CD8-positive, alpha-beta memory T cell (primary cell): ENCODE data around the gene MYO5B. TPM values are rescaled to one million over a fixed set of nuclear protein-coding genes. Genes with fewer than 3 reads are reported as not detected.

Experiments
- CTCF ChIA-PET: fragments of 350-600 bp; sonication (Branson Sonifier 250); formaldehyde crosslinking; loops from one replicate; lab custom pipeline; 2021; ENCODE audit warnings: antibody characterized with exemption; lab: Charles Lee
- POLR2A ChIA-PET: fragments of 350-600 bp; sonication (Branson Sonifier 250); formaldehyde crosslinking; loops from one replicate; lab custom pipeline; 2021; ENCODE audit warnings: antibody characterized with exemption; lab: Charles Lee
- DNase-seq, 5 donors: peaks; one replicate each; pipeline versions ENCODE4 v3.0.0 to v3.0.0-alpha.2; 2020 to 2022; ENCODE audit warnings: mixed read lengths in 1 of 5
- H3K27ac ChIP-seq: one replicate; pipeline ENCODE4 v1.7.0; 2013; ENCODE audit warnings: low read depth, mild to moderate bottlenecking, low read length, moderate library complexity
- H3K27me3 ChIP-seq: 2 replicates; pipeline ENCODE4 v1.7.0; 2013; ENCODE audit warnings: low read length, mild to moderate bottlenecking; ENCODE audit not compliant: insufficient read depth, poor library complexity, severe bottlenecking
- H3K36me3 ChIP-seq: 2 replicates; pipeline ENCODE4 v1.7.0; 2013; ENCODE audit warnings: mild to moderate bottlenecking, low read length, moderate library complexity; ENCODE audit not compliant: insufficient read depth
- H3K4me1 ChIP-seq: 2 replicates; pipeline ENCODE4 v1.7.0; 2013; ENCODE audit warnings: mild to moderate bottlenecking, low read length, moderate library complexity; ENCODE audit not compliant: insufficient read depth
- H3K4me3 ChIP-seq: 2 replicates; pipeline ENCODE4 v1.7.0; 2013; ENCODE audit warnings: mild to moderate bottlenecking, low read length
- H3K9me3 ChIP-seq: 2 replicates; pipeline ENCODE4 v1.7.0; 2013; ENCODE audit warnings: mild to moderate bottlenecking, low read length
- H3K27ac Mint-ChIP-seq, 8 donors: one replicate each; pipeline ENCODE4 v1.8.0; 2020 to 2021; ENCODE audit warnings: mixed read lengths in 8 of 8, mild to moderate bottlenecking in 6 of 8, inconsistent platforms in 3 of 8, moderate library complexity in 3 of 8
- H3K27me3 Mint-ChIP-seq, 2 donors: one replicate each; pipeline ENCODE4 v1.8.0; 2020 to 2021; ENCODE audit warnings: mixed read lengths in 2 of 2, mild to moderate bottlenecking in 1 of 2, moderate library complexity in 1 of 2
- H3K36me3 Mint-ChIP-seq, 3 donors: one replicate each; pipeline ENCODE4 v1.8.0; 2020 to 2021; ENCODE audit warnings: mixed read lengths in 3 of 3, inconsistent platforms in 1 of 3, mild to moderate bottlenecking in 1 of 3
- H3K4me1 Mint-ChIP-seq, 3 donors: one replicate each; pipeline ENCODE4 v1.8.0; 2020 to 2021; ENCODE audit warnings: mixed read lengths in 3 of 3, inconsistent platforms in 1 of 3, mild to moderate bottlenecking in 1 of 3
- H3K4me3 Mint-ChIP-seq, 7 donors: one replicate each; pipeline ENCODE4 v1.8.0; 2020 to 2021; ENCODE audit warnings: mixed read lengths in 7 of 7, mild to moderate bottlenecking in 6 of 7, moderate library complexity in 4 of 7, inconsistent platforms in 2 of 7
- H3K9me3 Mint-ChIP-seq, 5 donors: one replicate each; pipeline ENCODE4 v1.8.0; 2020 to 2022; ENCODE audit warnings: mixed read lengths in 5 of 5, mild to moderate bottlenecking in 3 of 5, moderate library complexity in 2 of 5, inconsistent platforms in 1 of 5
- polyA plus RNA-seq: library from polyadenylated mRNA; unstranded; fragments of 300-500 nt; fragmentation: Illumina TruSeq; gene quantifications from one replicate; pipeline ENCODE4 v1.2.3, GENCODE V29; 2021
- total RNA-seq, 2 experiments: library from RNA; stranded (reverse); gene quantifications; one replicate each; pipeline ENCODE4 v1.2.3, GENCODE V29; 2021

Gene MYO5B
- total and polyA plus RNA-seq, 3 experiments from 2014 or later: 0.07 to 0.11 TPM; not detected in 1

DNA sequence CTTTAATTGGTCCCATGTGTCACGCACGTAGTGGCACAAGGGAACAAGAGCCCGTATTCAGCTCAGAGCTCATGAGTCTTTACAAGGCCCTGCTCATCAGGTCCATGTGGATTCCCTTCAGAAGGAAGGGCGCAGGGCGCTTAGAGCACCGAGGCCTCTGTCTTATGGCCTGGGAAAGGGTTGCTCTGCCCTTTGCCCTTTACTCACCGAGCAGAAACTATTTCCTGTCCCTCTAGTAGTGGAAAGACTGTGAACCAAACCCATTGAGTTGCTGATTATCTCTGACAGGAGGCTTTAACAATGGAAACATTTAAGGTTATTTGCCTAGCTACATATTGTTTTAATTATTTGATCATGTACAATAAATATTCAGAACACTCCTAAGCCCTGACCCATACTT lies 279.6 kb downstream of the MYO5B start:
- Histone ChIP-seq H3K9me3 (no peaks in the 10 kb centered on the region), H3K4me1 (no peaks in the 10 kb centered on the region), H3K4me3 (no peak overlapping the region), H3K36me3 (no peaks in the 10 kb centered on the region), H3K27ac (no peak overlapping the region), H3K27me3 (no peaks in the 10 kb centered on the region)
- ChIA-PET CTCF (interaction anchor here (1.2 kb wide), 1 partner anchor 10 kb away, joined by 3 read pairs; no protein-coding TSS in a partner anchor), POLR2A (no interaction called here)
- no peak overlapping the region for H3K27ac Mint-ChIP-seq
- no peaks in the 10 kb centered on the region for H3K36me3 Mint-ChIP-seq
- H3K27me3 Mint-ChIP-seq: peaks cover 14 to 50% of the 10 kb centered on the region in 2 donors
- H3K4me3 Mint-ChIP-seq: no peak overlapping the region
- DNase-seq: no peak
- H3K9me3 Mint-ChIP-seq: no peaks in the 10 kb centered on the region
- H3K4me1 Mint-ChIP-seq: no peaks in the 10 kb centered on the region

- H3K36me3 Mint-ChIP-seq: no peaks in the 10 kb centered on the region
- H3K4me3 Mint-ChIP-seq: no peak overlapping the region
- peaks cover 19 to 38% of the 10 kb centered on the region in 2 donors for H3K27me3 Mint-ChIP-seq
- Histone ChIP-seq H3K27me3 (no peaks in the 10 kb centered on the region), H3K27ac (no peak overlapping the region), H3K9me3 (no peaks in the 10 kb centered on the region), H3K36me3 (no peaks in the 10 kb centered on the region), H3K4me3 (no peak overlapping the region), H3K4me1 (no peaks in the 10 kb centered on the region)
- CTCF ChIA-PET: no interaction called here
- H3K9me3 Mint-ChIP-seq: no peaks in the 10 kb centered on the region
- H3K27ac Mint-ChIP-seq: no peak overlapping the region
- POLR2A ChIA-PET: no interaction called here
- no peak for DNase-seq
- H3K4me1 Mint-ChIP-seq: no peaks in the 10 kb centered on the region
Observed at GRCh38 chr18:49913221-49913620, 281.7 kb downstream of the MYO5B start.

- Histone ChIP-seq H3K4me3 (no peak overlapping the region), H3K4me1 (no peaks in the 10 kb centered on the region), H3K36me3 (no peaks in the 10 kb centered on the region), H3K9me3 (no peaks in the 10 kb centered on the region), H3K27ac (no peak overlapping the region), H3K27me3 (no peaks in the 10 kb centered on the region)
- Mint-ChIP-seq H3K27me3 (peaks cover 12 to 31% of the 10 kb centered on the region in 2 donors), H3K36me3 (no peaks in the 10 kb centered on the region), H3K4me1 (no peaks in the 10 kb centered on the region), H3K4me3 (no peak overlapping the region), H3K27ac (no peak overlapping the region), H3K9me3 (no peaks in the 10 kb centered on the region)
- CTCF ChIA-PET: no interaction called here
- POLR2A ChIA-PET: no interaction called here
- DNase-seq: no peak
Observed at GRCh38 chr18:49911427-49911826, 283.5 kb downstream of the MYO5B start.

GRCh38 chr18:49910986-49911385 lies 284.0 kb downstream of the MYO5B start:
- H3K9me3 Mint-ChIP-seq: no peaks in the 10 kb centered on the region
- Histone ChIP-seq H3K27ac (no peak overlapping the region), H3K36me3 (no peaks in the 10 kb centered on the region), H3K4me3 (no peak overlapping the region), H3K27me3 (no peaks in the 10 kb centered on the region), H3K4me1 (no peaks in the 10 kb centered on the region), H3K9me3 (no peaks in the 10 kb centered on the region)
- peaks cover 14 to 31% of the 10 kb centered on the region in 2 donors for H3K27me3 Mint-ChIP-seq
- H3K27ac Mint-ChIP-seq: no peak overlapping the region
- no peaks in the 10 kb centered on the region for H3K36me3 Mint-ChIP-seq
- CTCF ChIA-PET: no interaction called here
- no peak overlapping the region for H3K4me3 Mint-ChIP-seq
- POLR2A ChIA-PET: no interaction called here
- no peaks in the 10 kb centered on the region for H3K4me1 Mint-ChIP-seq
- DNase-seq: no peak

DNA sequence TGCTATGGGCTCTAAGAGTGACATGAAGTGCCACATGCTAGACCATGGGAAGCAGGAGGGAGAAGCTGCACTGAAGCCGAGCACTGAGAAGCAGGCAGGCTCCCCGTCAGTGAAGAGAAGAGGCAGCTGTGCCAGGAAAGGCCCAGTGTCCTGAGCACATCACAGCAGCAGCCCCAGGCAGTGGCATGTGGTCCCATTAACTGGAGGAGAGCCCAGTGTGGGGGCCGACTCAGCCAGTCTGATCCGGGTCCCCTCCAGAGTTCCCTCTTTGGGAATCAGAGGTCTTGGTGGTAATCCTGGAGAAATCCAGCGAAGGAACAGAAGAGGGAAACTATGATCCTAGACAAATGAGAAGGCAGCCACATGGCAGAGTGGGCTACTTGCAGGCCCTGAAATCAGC lies 284.9 kb downstream of the MYO5B start:
- POLR2A ChIA-PET: no interaction called here

DNA sequence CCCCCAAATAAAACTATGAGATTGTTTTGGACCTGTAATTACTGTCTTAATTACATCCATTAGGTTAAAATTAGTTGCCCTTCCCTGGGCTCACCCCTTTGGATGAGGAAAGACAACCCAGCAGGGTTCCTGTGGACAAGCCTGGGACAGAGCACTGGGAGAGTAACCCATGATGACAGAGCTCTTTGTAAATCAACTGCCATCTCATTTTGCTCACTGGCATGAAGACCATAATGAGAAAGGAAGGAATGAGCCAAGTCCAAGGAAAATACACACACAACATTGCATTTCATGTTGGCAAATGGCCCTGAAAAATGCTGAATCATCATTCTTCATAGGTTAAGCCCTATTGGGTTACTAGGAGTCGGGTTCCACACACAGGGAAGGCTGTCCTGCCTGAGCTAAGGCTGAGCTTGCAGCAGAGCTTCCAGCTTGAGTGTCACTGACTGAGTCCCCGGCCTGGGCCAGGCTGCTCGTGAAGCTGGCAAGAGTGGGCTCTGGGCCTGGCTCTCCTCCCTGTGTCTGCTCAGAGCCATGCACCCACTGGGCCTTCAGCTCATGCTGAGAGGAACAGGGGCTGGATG lies 287.5 kb downstream of the MYO5B start:
- H3K4me1 Mint-ChIP-seq: no peaks in the 10 kb centered on the region
- peaks cover 18 to 21% of the 10 kb centered on the region in 2 donors for H3K27me3 Mint-ChIP-seq
- no peaks in the 10 kb centered on the region for H3K9me3 ChIP-seq
- no peak overlapping the region for H3K27ac Mint-ChIP-seq
- no peaks in the 10 kb centered on the region for H3K9me3 Mint-ChIP-seq
- ChIA-PET POLR2A (no interaction called here), CTCF (no interaction called here)
- no peak overlapping the region for H3K4me3 ChIP-seq
- DNase-seq: no peak
- no peaks in the 10 kb centered on the region for H3K27me3 ChIP-seq
- no peaks in the 10 kb centered on the region for H3K36me3 ChIP-seq
- no peaks in the 10 kb centered on the region for H3K4me1 ChIP-seq
- no peaks in the 10 kb centered on the region for H3K36me3 Mint-ChIP-seq
- no peak overlapping the region for H3K27ac ChIP-seq
- no peak overlapping the region for H3K4me3 Mint-ChIP-seq

More for the DNA sequence above, 284.9 kb downstream of the MYO5B start:
- DNase-seq: no peak
- no peak overlapping the region for H3K4me3 ChIP-seq
- no peaks in the 10 kb centered on the region for H3K9me3 ChIP-seq
- H3K9me3 Mint-ChIP-seq: no peaks in the 10 kb centered on the region
- H3K27me3 ChIP-seq: no peaks in the 10 kb centered on the region
- H3K36me3 ChIP-seq: no peaks in the 10 kb centered on the region
- H3K27ac ChIP-seq: no peak overlapping the region
- no peak overlapping the region for H3K4me3 Mint-ChIP-seq
- CTCF ChIA-PET: no interaction called here
- no peaks in the 10 kb centered on the region for H3K36me3 Mint-ChIP-seq
- H3K27me3 Mint-ChIP-seq: peaks cover 16 to 23% of the 10 kb centered on the region in 2 donors
- no peaks in the 10 kb centered on the region for H3K4me1 ChIP-seq
- no peak overlapping the region for H3K27ac Mint-ChIP-seq
- no peaks in the 10 kb centered on the region for H3K4me1 Mint-ChIP-seq

DNA sequence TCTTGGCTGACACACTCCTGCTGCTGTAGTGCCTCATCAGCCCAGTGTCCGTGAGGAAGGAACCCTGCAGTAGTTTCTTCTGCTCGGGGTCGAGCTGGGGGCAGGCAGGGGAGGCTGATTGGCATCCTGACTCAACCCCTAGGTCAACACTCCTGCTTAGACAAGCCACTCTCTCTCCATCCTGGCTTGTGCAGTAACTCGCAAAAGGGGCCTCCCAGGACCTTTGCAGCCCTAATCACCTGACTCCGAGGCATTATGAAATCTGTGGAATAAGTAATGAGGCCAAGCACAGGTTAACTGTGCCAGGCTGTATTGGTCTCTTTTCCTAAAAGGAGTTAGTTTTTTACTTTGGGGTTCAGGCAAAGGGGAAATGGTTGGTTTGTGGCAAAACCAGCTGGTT lies 289.2 kb downstream of the MYO5B start:
- peaks cover 21 to 25% of the 10 kb centered on the region in 2 donors for H3K27me3 Mint-ChIP-seq
- no peaks in the 10 kb centered on the region for H3K27me3 ChIP-seq
- no peaks in the 10 kb centered on the region for H3K4me1 Mint-ChIP-seq
- CTCF ChIA-PET: no interaction called here
- H3K4me3 Mint-ChIP-seq: no peak overlapping the region
- H3K36me3 ChIP-seq: no peaks in the 10 kb centered on the region
- POLR2A ChIA-PET: no interaction called here
- no peaks in the 10 kb centered on the region for H3K4me1 ChIP-seq
- H3K9me3 ChIP-seq: no peaks in the 10 kb centered on the region
- H3K27ac Mint-ChIP-seq: no peak overlapping the region
- H3K4me3 ChIP-seq: no peak overlapping the region
- no peaks in the 10 kb centered on the region for H3K9me3 Mint-ChIP-seq
- H3K36me3 Mint-ChIP-seq: no peaks in the 10 kb centered on the region
- no peak for DNase-seq
- H3K27ac ChIP-seq: no peak overlapping the region

- H3K4me1 ChIP-seq: no peaks in the 10 kb centered on the region
- H3K4me3 ChIP-seq: no peak overlapping the region
- Mint-ChIP-seq H3K27ac (peak overlapping the region in 1 of 8 donors; percentile 11), H3K4me3 (no peak overlapping the region), H3K36me3 (no peaks in the 10 kb centered on the region), H3K9me3 (no peaks in the 10 kb centered on the region), H3K4me1 (no peaks in the 10 kb centered on the region), H3K27me3 (peaks cover 24 to 31% of the 10 kb centered on the region in 2 donors)
- H3K27me3 ChIP-seq: no peaks in the 10 kb centered on the region
- DNase-seq: no peak
- POLR2A ChIA-PET: no interaction called here
- no peaks in the 10 kb centered on the region for H3K9me3 ChIP-seq
- no peak overlapping the region for H3K27ac ChIP-seq
- CTCF ChIA-PET: no interaction called here
- H3K36me3 ChIP-seq: no peaks in the 10 kb centered on the region
Observed at GRCh38 chr18:49904871-49905555, 289.9 kb downstream of the MYO5B start.
